Left ventricle myocardium inferior (tissue), 1 donor: ENCODE data around the gene PCDHGB6. TPM values are rescaled to one million over a fixed set of nuclear protein-coding genes. Genes with fewer than 3 reads are reported as not detected.

ENCODE experiments used
- DNase-seq: peaks from one replicate; pipeline ENCODE4 v3.0.0-alpha.2; 2020
- H3K27ac ChIP-seq: fragments of 200-600 bp; replicated peaks from 2 replicates; pipeline ENCODE4 v1.8.0; 2021
- H3K27me3 ChIP-seq: fragments of 200-600 bp; 2 replicates; pipeline ENCODE4 v1.8.0; 2021; ENCODE audit warnings: low read depth
- H3K36me3 ChIP-seq: fragments of 200-600 bp; 2 replicates; pipeline ENCODE4 v1.8.0; 2021
- H3K4me1 ChIP-seq: fragments of 200-600 bp; 2 replicates; pipeline ENCODE4 v1.8.0; 2021
- H3K4me3 ChIP-seq: fragments of 200-600 bp; 2 replicates; pipeline ENCODE4 v1.8.0; 2021; ENCODE audit warnings: mild to moderate bottlenecking, moderate library complexity
- H3K9me3 ChIP-seq: fragments of 200-600 bp; replicated peaks from 2 replicates; pipeline ENCODE4 v1.8.0; 2021
- CTCF ChIP-seq: fragments of 200-600 bp; IDR thresholded peaks from 2 replicates; pipeline ENCODE4 v1.8.0; 2021; ENCODE audit warnings: antibody characterized with exemption, mild to moderate bottlenecking, borderline replicate concordance
- intact Hi-C: fragments of 100-400 bp; cut with micrococcal nuclease; formaldehyde crosslinking; loops from one replicate; pipeline ENCODE4 v1.11.0; 2022
- total RNA-seq: library from RNA; stranded (reverse); fragmentation: NEBNext Ultra II Directional; extraction: Animal tissue kit (Norgen Biotek cat#: 25700); gene quantifications from one replicate; pipeline ENCODE4 v1.2.1, GENCODE V29; 2021
- donor health status: DM: no; HTN: yes; CAD: no; lungs with severe emphysema.

Gene PCDHGB6
- total RNA-seq, 1 donor from 2014 or later: 5.0 TPM

DNA sequence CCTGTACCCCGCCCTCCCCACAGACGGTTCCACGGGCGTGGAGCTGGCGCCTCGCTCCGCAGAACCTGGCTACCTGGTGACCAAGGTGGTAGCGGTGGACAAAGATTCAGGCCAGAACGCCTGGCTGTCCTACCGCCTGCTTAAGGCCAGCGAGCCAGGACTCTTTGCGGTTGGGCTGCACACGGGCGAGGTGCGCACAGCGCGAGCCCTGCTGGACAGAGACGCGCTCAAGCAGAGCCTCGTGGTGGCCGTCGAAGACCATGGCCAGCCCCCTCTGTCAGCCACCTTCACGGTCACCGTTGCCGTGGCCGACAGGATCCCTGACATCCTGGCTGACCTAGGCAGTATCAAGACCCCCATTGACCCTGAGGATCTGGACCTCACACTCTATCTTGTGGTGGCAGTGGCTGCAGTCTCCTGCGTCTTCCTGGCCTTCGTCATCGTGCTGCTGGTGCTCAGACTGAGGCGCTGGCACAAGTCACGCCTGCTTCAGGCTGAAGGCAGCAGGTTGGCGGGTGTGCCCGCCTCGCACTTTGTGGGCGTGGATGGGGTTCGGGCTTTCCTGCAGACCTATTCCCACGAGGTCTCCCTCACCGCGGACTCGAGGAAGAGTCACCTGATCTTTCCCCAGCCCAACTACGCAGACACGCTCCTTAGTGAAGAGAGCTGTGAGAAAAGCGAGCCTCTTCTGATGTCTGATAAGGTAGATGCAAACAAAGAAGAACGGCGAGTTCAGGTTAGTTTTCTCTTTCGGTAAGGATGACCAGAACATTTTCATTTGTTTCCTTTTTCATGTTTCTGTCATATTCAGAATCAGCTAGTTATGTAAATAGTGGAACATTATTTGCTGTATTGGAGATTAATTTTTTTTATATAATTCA lies 41.6 kb upstream of the PCDHGB6 start:
- Histone ChIP-seq H3K4me1 (peaks cover 43% of the 10 kb centered on the region), H3K27ac (no peak overlapping the region), H3K9me3 (peaks cover 98% of the 10 kb centered on the region), H3K27me3 (no peaks in the 10 kb centered on the region), H3K4me3 (no peak overlapping the region), H3K36me3 (peaks cover 30% of the 10 kb centered on the region)
- no peak for TF ChIP-seq CTCF
- no peak for DNase-seq
- intact Hi-C loops: no loop called here

- Histone ChIP-seq H3K27ac (peak within 1 kb of the TSS; percentile 66), H3K4me3 (peak within 1 kb of the TSS; percentile 57), H3K4me1 (peaks cover 59% of the 10 kb centered on the region), H3K9me3 (peaks cover 99% of the 10 kb centered on the region), H3K27me3 (no peaks in the 10 kb centered on the region), H3K36me3 (peaks cover 39% of the 10 kb centered on the region)
- DNase-seq: peak; percentile 56
- TF ChIP-seq CTCF: peak; percentile 64
- intact Hi-C loops: no loop called here
These were observed 37.6 kb upstream of the PCDHGB6 start, which contains the start of gene PCDHGB3 for GRCh38 chr5:141369994-141370848. Gene PCDHGB3, plus strand, starts transcription at chr5:141370242. Its CDS starts 153 bp downstream, at chr5:141370395.

DNA sequence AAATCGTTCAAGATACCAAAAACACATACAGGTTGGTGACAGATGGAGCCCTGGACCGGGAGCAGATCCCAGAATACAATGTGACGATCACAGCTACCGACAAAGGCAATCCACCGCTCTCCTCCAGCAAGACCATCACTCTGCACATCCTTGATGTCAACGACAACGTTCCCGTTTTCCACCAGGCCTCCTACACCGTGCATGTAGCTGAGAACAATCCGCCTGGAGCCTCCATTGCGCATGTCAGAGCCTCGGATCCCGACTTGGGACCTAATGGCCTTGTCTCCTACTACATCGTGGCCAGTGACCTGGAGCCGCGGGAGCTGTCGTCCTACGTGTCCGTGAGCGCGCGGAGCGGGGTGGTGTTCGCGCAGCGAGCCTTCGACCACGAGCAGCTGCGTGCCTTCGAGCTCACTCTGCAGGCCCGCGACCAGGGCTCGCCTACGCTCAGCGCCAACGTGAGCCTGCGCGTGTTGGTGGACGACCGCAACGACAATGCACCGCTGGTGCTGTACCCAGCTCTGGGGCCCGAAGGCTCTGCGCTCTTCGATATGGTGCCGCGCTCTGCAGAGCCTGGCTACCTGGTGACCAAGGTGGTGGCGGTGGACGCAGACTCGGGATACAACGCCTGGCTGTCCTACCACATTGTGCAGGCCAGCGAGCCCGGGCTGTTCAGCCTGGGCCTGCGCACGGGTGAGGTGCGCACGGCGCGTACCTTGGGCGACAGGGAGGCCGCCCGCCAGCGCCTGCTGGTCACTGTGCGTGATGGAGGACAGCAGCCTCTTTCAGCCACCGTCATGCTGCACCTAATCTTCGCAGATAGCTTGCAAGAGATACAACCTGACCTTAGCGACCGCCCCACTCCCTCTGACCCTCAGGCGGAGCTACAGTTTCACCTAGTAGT lies 36.0 kb upstream of the PCDHGB6 start:
- no peak for TF ChIP-seq CTCF
- Histone ChIP-seq H3K9me3 (peaks cover 97% of the 10 kb centered on the region), H3K4me1 (peaks cover 59% of the 10 kb centered on the region), H3K4me3 (peak overlapping the region; percentile 9), H3K27me3 (no peaks in the 10 kb centered on the region), H3K27ac (no peak overlapping the region), H3K36me3 (peaks cover 32% of the 10 kb centered on the region)
- DNase-seq: no peak
- intact Hi-C loops: no loop called here

GRCh38 chr5:141373673-141374317 lies 34.0 kb upstream of the PCDHGB6 start, which contains the start of gene PCDHGA6:
Gene PCDHGA6, plus strand, starts transcription at chr5:141373891. Its CDS starts 193 bp downstream, at chr5:141374084.
- Histone ChIP-seq H3K9me3 (peaks cover 98% of the 10 kb centered on the region), H3K36me3 (peaks cover 43% of the 10 kb centered on the region), H3K27ac (no peak within 1 kb of the TSS), H3K27me3 (no peaks in the 10 kb centered on the region), H3K4me1 (peaks cover 57% of the 10 kb centered on the region), H3K4me3 (peak within 1 kb of the TSS; percentile 52)
- intact Hi-C loops: no loop called here
- no peak for DNase-seq
- peak; percentile 62 for TF ChIP-seq CTCF
